Measurements from ENCODE around the gene DALRD3.

GRCh38 chr3:49005998-49006397 lies 12.4 kb downstream of the DALRD3 start:
- no peak for TF ChIP-seq CREB5 (CRISPR knock-in tag; IDR thresholded peaks at IDR 0.05; ENCODE audit: low read depth)
- no peak for TF ChIP-seq PPARA (CRISPR knock-in tag; IDR thresholded peaks at IDR 0.05; ENCODE audit: borderline replicate concordance)
- TF ChIP-seq ZFP3 (CRISPR knock-in tag; IDR thresholded peaks at IDR 0.05) = no peak
- no peak for TF ChIP-seq PATZ1 (CRISPR knock-in tag; IDR thresholded peaks at IDR 0.05; ENCODE audit: borderline replicate concordance)
- TF ChIP-seq OSR1 (CRISPR knock-in tag; IDR thresholded peaks at IDR 0.05) = no peak
- no peak for TF ChIP-seq ZFP30 (CRISPR knock-in tag; IDR thresholded peaks at IDR 0.05)
- no peak for TF ChIP-seq ISL1 (CRISPR knock-in tag; IDR thresholded peaks at IDR 0.05)
- no peak for TF ChIP-seq TOX (CRISPR knock-in tag; IDR thresholded peaks at IDR 0.05; ENCODE audit: borderline replicate concordance)
- no peak for TF ChIP-seq POU6F1 (CRISPR knock-in tag; IDR thresholded peaks at IDR 0.05; ENCODE audit: borderline replicate concordance, low read depth)
- no peak for TF ChIP-seq ZNF565 (CRISPR knock-in tag; conservative IDR thresholded peaks at IDR 0.05; ENCODE audit: low read depth)
- no peak for TF ChIP-seq ESRRG (CRISPR knock-in tag; IDR thresholded peaks at IDR 0.05)

All from SK-N-SH treated with all-trans-retinoic acid at 6 μM for 48 hours (cell line).